Stomach (tissue), 9 donors: Measurements from ENCODE around the gene DBR1. TPM values are rescaled to one million over a fixed set of nuclear protein-coding genes. Genes with fewer than 3 reads are reported as not detected.

Source experiments
- DNase-seq, 2 donors: peaks; one replicate each; pipeline versions ENCODE4 v3.0.0 to v3.0.0-alpha.2; 2013 to 2019
- H3K27ac ChIP-seq, 5 donors: fragments of 200-600 bp in 4 of 5; sonication (generic) in 4 of 5; one replicate each; pipeline ENCODE4 v1.5.1; 2013 to 2019; ENCODE audit warnings: mild to moderate bottlenecking in 1 of 5, moderate library complexity in 1 of 5
- H3K27me3 ChIP-seq, 3 donors: fragments of 200-600 bp; sonication (generic); one replicate each; pipeline ENCODE4 v1.5.1; 2017 to 2019; ENCODE audit warnings: mixed run types in 1 of 3
- H3K36me3 ChIP-seq, 4 donors: fragments of 200-600 bp; sonication (generic); 1 replicate in 3 of 4; 2 replicates in 1 of 4; pipeline ENCODE4 v1.5.1; 2016 to 2019
- H3K4me1 ChIP-seq, 4 donors: fragments of 200-600 bp; sonication (generic); one replicate each; pipeline ENCODE4 v1.5.1; 2016 to 2019
- H3K4me3 ChIP-seq, 4 donors: fragments of 200-600 bp; sonication (generic) in 3 of 4; one replicate each; pipeline ENCODE4 v1.5.1; 2016 to 2019; ENCODE audit warnings: mild to moderate bottlenecking in 1 of 4
- H3K9me3 ChIP-seq, 4 donors: fragments of 200-600 bp; sonication (generic); one replicate each; pipeline ENCODE4 v1.5.1; 2016 to 2019
- EP300 ChIP-seq: sonication (generic); formaldehyde crosslinking; IDR thresholded peaks from one replicate; pipeline ENCODE4 v1.6.1; 2017; ENCODE audit warnings: antibody characterized with exemption
- POLR2A ChIP-seq, 4 donors: fragments of 450-650 bp; IDR thresholded peaks; one replicate each; pipeline ENCODE4 v1.6.1; 2016; ENCODE audit warnings: antibody characterized with exemption in 4 of 4, control low read depth in 2 of 4, mild to moderate bottlenecking in 1 of 4, moderate library complexity in 1 of 4
- POLR2AphosphoS5 ChIP-seq, 3 donors: sonication (generic); formaldehyde crosslinking; IDR thresholded peaks; one replicate each; pipeline ENCODE4 v1.6.1; 2016; ENCODE audit warnings: antibody characterized with exemption in 3 of 3
- WGBS, 5 donors: extraction: QIAGEN DNeasy Blood & Tissue Kit in 3 of 5; methylation state at CpG; one replicate each; pipeline versions ENCODE4 v1.1.5 to v1.1.7; 2013 to 2018; 5-methylcytosine and 5-hydroxymethylcytosine counted together
- intact Hi-C: fragments of 100-400 bp; cut with DNase I; formaldehyde crosslinking; loops from one replicate; pipeline ENCODE4 v1.15.1; 2023; ENCODE audit warnings: low total_unique reads
- polyA plus RNA-seq, 3 donors: library from polyadenylated mRNA; stranded (reverse); fragments of 200-250 nt; gene quantifications; one replicate each; pipeline ENCODE4 v1.2.3, GENCODE V29; 2013
- total RNA-seq, 5 donors: library from RNA; depleted of rRNA; stranded (reverse); fragments of >200 nt; gene quantifications; one replicate each; pipeline versions ENCODE4 v1.1.0 to v1.2.3, GENCODE V29; 2014 to 2016
- TF ChIP-seq, protein P1 (sequence below), 7 experiments: fragments of 450-650 bp in 4 of 7; fragments of 200-600 bp in 3 of 7; sonication (generic) in 3 of 7; IDR thresholded peaks; one replicate each; pipeline ENCODE4 v1.5.1; 2016 to 2019; ENCODE audit warnings: antibody characterized with exemption in 7 of 7, control low read depth in 2 of 7, mild to moderate bottlenecking in 1 of 7
- donor health status: healthy with polysubstance abuse.
- donor health status: Bipolar disorder and iron deficiency.
- donor health status: healthy.

The DBR1 gene
- total and polyA plus RNA-seq, 8 donors, result 4.7 to 50.9 (median 9.8) TPM

DNA sequence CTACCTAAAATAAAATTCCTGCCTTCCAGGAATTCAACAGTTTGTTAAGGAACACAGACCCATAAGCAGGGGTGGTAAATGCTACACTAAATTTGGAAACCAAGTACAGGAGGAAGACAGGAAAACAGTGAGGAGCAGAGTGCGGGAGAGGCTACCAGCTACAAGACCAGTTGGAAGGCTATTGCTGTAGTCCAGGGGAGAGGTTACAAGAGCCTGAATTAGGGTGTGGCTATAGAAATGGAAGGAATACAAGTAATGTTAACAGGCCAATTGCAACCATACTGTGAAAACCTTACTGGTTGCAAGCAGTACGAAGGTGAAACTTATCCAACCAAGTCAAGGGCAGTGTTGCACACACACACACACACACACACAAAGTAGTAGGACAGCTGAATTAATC lies 11.5 kb upstream of the DBR1 start:
- peak in 1 of 2 donors; percentile 66 for DNase-seq
- Histone ChIP-seq H3K27me3 (peaks cover 0 to 7% (median 0%) of the 10 kb centered on the region in 3 donors), H3K4me3 (peak overlapping the region; percentile 59 to 98 (median 80)), H3K4me1 (peaks cover 14 to 40% (median 33%) of the 10 kb centered on the region in 4 donors), H3K36me3 (peaks cover 0 to 4% (median under 1%) of the 10 kb centered on the region in 4 donors), H3K9me3 (no peaks in the 10 kb centered on the region), H3K27ac (peak overlapping the region in 4 of 5 donors; percentile 56 to 99 (median 96))
- WGBS, 5 donors, result 29 to 51% (median 39%) methylated on average over 2 of the region's 2 CpGs
- intact Hi-C loops, result no loop called here
- TF ChIP-seq POLR2A (IDR thresholded peaks at IDR 0.05) (no peak), POLR2AphosphoS5 (IDR thresholded peaks at IDR 0.05) (no peak), EP300 (no peak)
- TF ChIP-seq, protein P1, sequence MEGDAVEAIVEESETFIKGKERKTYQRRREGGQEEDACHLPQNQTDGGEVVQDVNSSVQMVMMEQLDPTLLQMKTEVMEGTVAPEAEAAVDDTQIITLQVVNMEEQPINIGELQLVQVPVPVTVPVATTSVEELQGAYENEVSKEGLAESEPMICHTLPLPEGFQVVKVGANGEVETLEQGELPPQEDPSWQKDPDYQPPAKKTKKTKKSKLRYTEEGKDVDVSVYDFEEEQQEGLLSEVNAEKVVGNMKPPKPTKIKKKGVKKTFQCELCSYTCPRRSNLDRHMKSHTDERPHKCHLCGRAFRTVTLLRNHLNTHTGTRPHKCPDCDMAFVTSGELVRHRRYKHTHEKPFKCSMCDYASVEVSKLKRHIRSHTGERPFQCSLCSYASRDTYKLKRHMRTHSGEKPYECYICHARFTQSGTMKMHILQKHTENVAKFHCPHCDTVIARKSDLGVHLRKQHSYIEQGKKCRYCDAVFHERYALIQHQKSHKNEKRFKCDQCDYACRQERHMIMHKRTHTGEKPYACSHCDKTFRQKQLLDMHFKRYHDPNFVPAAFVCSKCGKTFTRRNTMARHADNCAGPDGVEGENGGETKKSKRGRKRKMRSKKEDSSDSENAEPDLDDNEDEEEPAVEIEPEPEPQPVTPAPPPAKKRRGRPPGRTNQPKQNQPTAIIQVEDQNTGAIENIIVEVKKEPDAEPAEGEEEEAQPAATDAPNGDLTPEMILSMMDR (IDR thresholded peaks at IDR 0.05), result no peak

DNA sequence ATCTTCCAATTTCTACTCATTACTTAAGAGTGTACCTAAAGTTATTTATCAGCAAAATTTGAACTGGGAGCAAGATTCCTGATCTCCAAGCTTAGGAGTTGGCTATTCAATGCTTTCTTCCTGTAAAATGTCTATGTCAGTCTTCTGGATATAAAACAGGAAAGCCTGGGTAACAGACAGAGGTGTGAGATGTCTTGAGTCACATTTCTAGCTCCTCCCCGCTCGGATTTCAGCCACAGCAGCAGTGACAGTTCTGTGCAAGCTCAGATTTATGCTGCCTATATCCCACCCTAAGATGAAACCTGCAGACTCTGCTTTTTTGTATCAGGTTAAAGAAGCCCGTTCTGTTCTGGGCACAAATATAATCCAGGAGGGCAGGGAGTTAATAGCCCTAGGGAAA lies 10.3 kb upstream of the DBR1 start:
- H3K4me3 ChIP-seq, result no peak overlapping the region
- H3K27ac ChIP-seq, result no peak overlapping the region
- 33 to 65% (median 45%) methylated on average over 3 of the region's 3 CpGs for WGBS, 5 donors
- no peak for TF ChIP-seq EP300
- TF ChIP-seq, protein P1 (IDR thresholded peaks at IDR 0.05), result no peak
- TF ChIP-seq POLR2AphosphoS5 (IDR thresholded peaks at IDR 0.05), result no peak
- TF ChIP-seq POLR2A (IDR thresholded peaks at IDR 0.05), result no peak
- DNase-seq, result no peak
- H3K36me3 ChIP-seq, result no peaks in the 10 kb centered on the region
- no peaks in the 10 kb centered on the region for H3K9me3 ChIP-seq
- peaks cover 14 to 32% (median 27%) of the 10 kb centered on the region in 4 donors for H3K4me1 ChIP-seq
- intact Hi-C loops, result no loop called here
- H3K27me3 ChIP-seq, result peaks cover 0 to 7% (median 0%) of the 10 kb centered on the region in 3 donors

DNA sequence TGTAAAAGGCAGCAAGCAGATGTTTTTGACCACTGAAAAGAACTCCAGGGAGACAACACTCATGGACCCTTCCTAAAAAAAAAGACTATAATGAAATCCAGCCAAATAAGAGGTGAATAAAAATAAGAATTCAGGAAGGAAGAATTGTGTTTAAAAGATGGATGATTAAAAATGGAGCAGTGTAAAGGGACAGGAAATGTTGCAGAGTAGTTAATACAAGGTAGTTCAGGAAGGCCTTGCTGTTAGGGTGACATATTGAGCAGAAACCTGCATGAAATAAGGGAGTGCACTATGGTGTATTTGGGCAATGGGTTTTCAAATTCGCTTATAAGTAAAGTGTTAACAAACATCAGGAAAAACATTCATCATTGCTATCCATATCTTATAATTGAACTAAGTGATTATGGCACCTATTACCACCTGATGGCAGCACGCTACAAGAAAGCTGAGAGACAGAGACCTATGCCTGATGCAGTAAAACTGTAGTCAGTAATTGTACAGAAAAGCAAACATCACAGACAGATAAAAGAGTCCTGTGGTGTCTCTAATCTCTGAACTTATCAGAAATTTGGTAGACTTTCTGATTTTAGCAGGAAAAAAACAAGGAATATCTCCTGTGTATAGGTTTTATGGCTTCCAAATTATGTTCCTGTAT lies 5.8 kb upstream of the DBR1 start:
- TF ChIP-seq, protein P1 (IDR thresholded peaks at IDR 0.05), result peak in 2 of 7 experiments; percentile 19 to 43
- TF ChIP-seq POLR2A (IDR thresholded peaks at IDR 0.05) (no peak), EP300 (no peak), POLR2AphosphoS5 (IDR thresholded peaks at IDR 0.05) (no peak)
- peak in 1 of 2 donors; percentile 60 for DNase-seq

DNA sequence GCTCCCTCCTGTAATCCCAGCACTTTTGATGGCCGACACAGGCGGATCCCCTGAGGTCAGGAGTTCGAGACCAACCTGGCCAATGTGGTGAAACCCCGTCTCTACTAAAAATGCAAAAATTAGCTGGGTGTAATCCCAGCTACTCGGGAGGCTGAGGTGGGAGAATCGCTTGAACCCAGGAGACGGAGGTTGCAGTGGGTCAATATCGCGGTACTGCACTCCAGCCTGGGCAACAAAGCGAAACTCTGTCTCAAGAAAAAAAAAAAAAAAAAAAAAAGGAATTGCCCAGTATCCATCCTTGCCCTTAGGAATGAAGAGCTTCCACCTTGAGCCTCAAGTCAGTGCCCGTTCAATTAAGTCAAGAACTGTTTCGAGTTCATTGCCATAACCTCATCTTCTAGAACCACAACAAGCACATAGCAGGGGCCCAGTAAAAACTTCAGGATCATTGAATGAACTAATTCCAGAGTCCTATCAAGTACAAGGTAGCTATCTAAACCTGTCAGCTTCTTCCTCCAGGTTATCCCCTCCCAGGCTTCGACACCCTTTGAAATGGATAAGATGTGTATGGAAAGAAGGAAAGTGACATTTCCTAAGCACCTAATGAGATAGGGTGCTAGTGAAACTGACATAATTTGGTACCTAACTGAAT lies 826 bp downstream of the DBR1 start:
- H3K4me1 ChIP-seq, result peaks cover 13 to 39% (median 27%) of the 10 kb centered on the region in 4 donors

More for the DNA sequence above, 5.8 kb upstream of the DBR1 start:
- H3K27ac ChIP-seq, result no peak overlapping the region
- no peaks in the 10 kb centered on the region for H3K36me3 ChIP-seq
- WGBS, 5 donors, result 0 to 9% (median 6%) methylated on average over 2 of the region's 2 CpGs
- peaks cover 0 to 5% (median under 1%) of the 10 kb centered on the region in 4 donors for H3K4me1 ChIP-seq
- peaks cover 0 to 7% (median 0%) of the 10 kb centered on the region in 3 donors for H3K27me3 ChIP-seq
- no peaks in the 10 kb centered on the region for H3K9me3 ChIP-seq
- intact Hi-C loops, result no loop called here
- no peak overlapping the region for H3K4me3 ChIP-seq

More for the DNA sequence above, 826 bp downstream of the DBR1 start:
- H3K36me3 ChIP-seq, result peaks cover 0 to 35% (median 28%) of the 10 kb centered on the region in 4 donors
- 25 to 49% (median 31%) methylated on average over 13 of the region's 13 CpGs for WGBS, 5 donors
- no peaks in the 10 kb centered on the region for H3K9me3 ChIP-seq
- intact Hi-C loops, result no loop called here
- H3K27ac ChIP-seq, result peak overlapping the region in 4 of 5 donors; percentile 81 to 91 (median 87)
- TF ChIP-seq, protein P1 (IDR thresholded peaks at IDR 0.05), result no peak
- TF ChIP-seq EP300 (no peak), POLR2A (IDR thresholded peaks at IDR 0.05) (no peak), POLR2AphosphoS5 (IDR thresholded peaks at IDR 0.05) (no peak)
- DNase-seq, result no peak
- H3K4me3 ChIP-seq, result peak overlapping the region; percentile 79 to 90 (median 86)
- H3K27me3 ChIP-seq, result no peaks in the 10 kb centered on the region
